Measurements from ENCODE around the gene ERCC6L.

The ERCC6L gene

DNA sequence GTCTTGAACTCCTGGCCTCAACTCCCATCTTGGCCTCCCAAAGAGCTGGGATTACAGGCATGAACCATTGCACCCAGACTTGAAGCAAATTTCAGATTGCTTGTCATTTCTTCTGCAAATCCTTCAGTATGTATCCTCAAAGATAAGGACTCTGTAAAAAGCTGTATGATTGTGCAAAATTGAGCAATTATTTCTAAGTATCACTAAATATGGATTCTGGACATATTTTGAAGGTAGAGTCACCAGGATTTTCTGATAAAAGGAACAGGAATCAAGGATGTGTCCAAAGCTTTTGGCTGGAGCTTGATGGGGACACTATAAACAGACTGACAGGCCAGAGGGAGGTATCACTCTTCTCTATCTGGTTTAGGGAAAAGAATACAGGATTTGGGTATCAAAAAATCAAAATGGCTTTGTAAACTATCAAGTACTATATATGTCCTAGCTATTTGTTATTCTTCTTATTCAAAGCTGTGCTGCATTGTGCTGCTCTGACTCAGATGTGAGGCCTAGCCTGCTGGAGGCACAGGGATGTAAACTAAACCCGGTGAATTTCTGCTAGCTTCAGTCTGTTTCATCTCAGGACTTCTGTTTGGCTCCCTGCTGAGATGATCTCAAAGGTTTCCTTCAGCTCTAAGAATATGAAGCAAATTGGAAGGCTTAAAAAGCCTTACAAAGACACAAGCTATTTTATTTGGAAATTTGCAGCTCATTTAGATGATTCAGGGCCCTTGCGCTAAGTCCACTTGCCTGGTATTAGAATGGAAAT, 30.0 kb upstream of the ERCC6L start:
- no CpG with 5 or more reads among the region's 2 CpGs for WGBS, 2 donors (ENCODE audit: extremely low coverage in 2 of 2, insufficient read length in 2 of 2, insufficient replicate concordance in 1 of 2)
- H4K8ac ChIP-seq (ENCODE audit: low read depth, low read length), result no peak overlapping the region
- H3K36me3 ChIP-seq (replicated peaks in 1 of 2; ENCODE audit: control insufficient read depth in 2 of 2, insufficient read depth in 2 of 2, low read length in 2 of 2), result peaks cover 28 to 73% of the 10 kb centered on the region in 2 donors

DNA sequence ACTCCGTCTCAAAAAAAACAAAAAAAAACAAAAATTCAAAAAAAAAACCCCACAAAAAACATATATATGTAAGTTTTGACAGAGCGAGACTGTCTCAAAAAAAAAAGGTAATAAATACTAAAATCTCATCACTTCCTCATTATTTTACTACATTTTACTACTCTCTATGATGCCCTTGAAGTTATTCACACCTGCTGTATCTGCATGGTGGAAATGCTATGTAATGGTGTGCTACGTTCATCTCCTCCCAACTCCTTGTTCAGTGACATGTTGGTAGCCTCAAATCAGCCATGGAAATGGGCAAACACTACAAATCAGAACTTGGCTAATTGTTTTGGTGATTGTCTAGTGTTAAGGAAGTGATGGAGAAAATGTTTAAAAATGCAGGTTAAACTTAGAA, 26.4 kb upstream of the ERCC6L start:
- H4K8ac ChIP-seq (ENCODE audit: low read depth, low read length), result no peak overlapping the region
- no peak overlapping the region for H3K9ac ChIP-seq (ENCODE audit: low read depth, low read length, poor library complexity)
- H3K79me1 ChIP-seq (ENCODE audit: low read depth, low read length), result no peaks in the 10 kb centered on the region
- H4K91ac ChIP-seq (ENCODE audit: low read depth, low read length, poor library complexity), result no peak overlapping the region
- H2AFZ ChIP-seq (ENCODE audit: low read length), result no peak overlapping the region
- no peaks in the 10 kb centered on the region for H3K9me3 ChIP-seq (replicated peaks in 1 of 2; ENCODE audit: control insufficient read depth in 2 of 2, insufficient read depth in 1 of 2, low read depth in 1 of 2, low read length in 2 of 2)
- peaks cover 0 to 3% of the 10 kb centered on the region in 2 donors for H3K4me1 ChIP-seq (ENCODE audit: control insufficient read depth in 2 of 2, insufficient read depth in 1 of 2, low read depth in 1 of 2, low read length in 2 of 2)
- no peak overlapping the region for H3K4me3 ChIP-seq (ENCODE audit: low read length in 2 of 2)
- WGBS, 2 donors (ENCODE audit: extremely low coverage in 2 of 2, insufficient read length in 2 of 2, insufficient replicate concordance in 1 of 2), result no CpG with 5 or more reads among the region's 3 CpGs
- no peak overlapping the region for H3K4me2 ChIP-seq (ENCODE audit: insufficient read depth, low read length, poor library complexity, severe bottlenecking)
- no peak for DNase-seq (ENCODE audit: low spot score)
- no peak overlapping the region for H2BK120ac ChIP-seq (ENCODE audit: low read depth, low read length)
- no peak overlapping the region for H3K18ac ChIP-seq (ENCODE audit: low read length)
- H2BK12ac ChIP-seq (ENCODE audit: low read length), result no peak overlapping the region
- no peak overlapping the region for H3K14ac ChIP-seq (ENCODE audit: low read length)
- H3K27me3 ChIP-seq (ENCODE audit: control insufficient read depth in 3 of 3, insufficient read depth in 3 of 3, low read depth in 1 of 3, low read length in 3 of 3), result no peaks in the 10 kb centered on the region
- no peak overlapping the region for H3K23ac ChIP-seq (ENCODE audit: low read depth, low read length, poor library complexity)
- no peak overlapping the region for H2AK5ac ChIP-seq (ENCODE audit: low read depth, low read length)
- H3K4ac ChIP-seq (ENCODE audit: low read length), result no peak overlapping the region
- no peak overlapping the region for H3K27ac ChIP-seq (replicated peaks; ENCODE audit: low read length)
- H2BK15ac ChIP-seq (ENCODE audit: low read length), result no peak overlapping the region
- no peak overlapping the region for H2BK5ac ChIP-seq (ENCODE audit: low read length)
- H3K36me3 ChIP-seq (replicated peaks in 1 of 2; ENCODE audit: control insufficient read depth in 2 of 2, insufficient read depth in 2 of 2, low read length in 2 of 2), result peaks cover 6 to 38% of the 10 kb centered on the region in 2 donors

More for the DNA sequence above, 30.0 kb upstream of the ERCC6L start:
- no peak overlapping the region for H3K4ac ChIP-seq (ENCODE audit: low read length)
- H3K14ac ChIP-seq (ENCODE audit: low read length), result no peak overlapping the region
- H2BK5ac ChIP-seq (ENCODE audit: low read length), result no peak overlapping the region
- H3K27me3 ChIP-seq (ENCODE audit: control insufficient read depth in 3 of 3, insufficient read depth in 3 of 3, low read depth in 1 of 3, low read length in 3 of 3), result no peaks in the 10 kb centered on the region
- no peaks in the 10 kb centered on the region for H3K9me3 ChIP-seq (replicated peaks in 1 of 2; ENCODE audit: control insufficient read depth in 2 of 2, insufficient read depth in 1 of 2, low read depth in 1 of 2, low read length in 2 of 2)
- H3K18ac ChIP-seq (ENCODE audit: low read length), result no peak overlapping the region
- H2AK5ac ChIP-seq (ENCODE audit: low read depth, low read length), result no peak overlapping the region
- H2BK15ac ChIP-seq (ENCODE audit: low read length), result no peak overlapping the region
- no peaks in the 10 kb centered on the region for H3K4me1 ChIP-seq (ENCODE audit: control insufficient read depth in 2 of 2, insufficient read depth in 1 of 2, low read depth in 1 of 2, low read length in 2 of 2)
- no peak overlapping the region for H4K91ac ChIP-seq (ENCODE audit: low read depth, low read length, poor library complexity)
- no peak overlapping the region for H2BK12ac ChIP-seq (ENCODE audit: low read length)
- no peak overlapping the region for H3K4me3 ChIP-seq (ENCODE audit: low read length in 2 of 2)
- H3K23ac ChIP-seq (ENCODE audit: low read depth, low read length, poor library complexity), result no peak overlapping the region
- no peak overlapping the region for H3K4me2 ChIP-seq (ENCODE audit: insufficient read depth, low read length, poor library complexity, severe bottlenecking)
- no peak for DNase-seq (ENCODE audit: low spot score)
- H2AFZ ChIP-seq (ENCODE audit: low read length), result no peak overlapping the region
- no peak overlapping the region for H2BK120ac ChIP-seq (ENCODE audit: low read depth, low read length)
- H3K79me1 ChIP-seq (ENCODE audit: low read depth, low read length), result peaks cover 2% of the 10 kb centered on the region
- no peak overlapping the region for H3K27ac ChIP-seq (replicated peaks; ENCODE audit: low read length)
- no peak overlapping the region for H3K9ac ChIP-seq (ENCODE audit: low read depth, low read length, poor library complexity)

DNA sequence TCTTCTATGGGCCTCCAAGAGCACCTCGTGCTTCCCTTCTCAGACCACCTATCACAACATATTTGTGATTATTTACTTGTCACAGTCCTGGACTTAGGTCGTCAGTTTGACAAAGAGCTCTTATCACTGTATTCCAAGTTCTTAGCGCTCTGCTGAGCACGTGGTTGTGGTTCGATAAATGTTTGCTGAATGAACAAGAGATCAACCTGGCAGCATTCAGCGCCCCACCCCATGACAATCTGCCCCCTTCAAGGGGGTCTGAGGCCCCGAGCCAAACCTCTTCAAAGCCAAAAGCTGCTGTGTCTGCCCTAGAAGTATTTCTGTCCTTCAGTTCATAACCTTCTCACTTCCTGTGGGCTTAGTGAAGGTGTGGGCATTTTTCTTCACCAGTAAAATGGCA, 23.2 kb upstream of the ERCC6L start:
- Histone ChIP-seq H3K18ac (ENCODE audit: low read length) (no peak overlapping the region), H3K79me1 (ENCODE audit: low read depth, low read length) (no peaks in the 10 kb centered on the region), H2BK120ac (ENCODE audit: low read depth, low read length) (no peak overlapping the region), H3K4me2 (ENCODE audit: insufficient read depth, low read length, poor library complexity, severe bottlenecking) (no peak overlapping the region), H3K4me3 (ENCODE audit: low read length in 2 of 2) (no peak overlapping the region), H3K27me3 (ENCODE audit: control insufficient read depth in 3 of 3, insufficient read depth in 3 of 3, low read depth in 1 of 3, low read length in 3 of 3) (no peaks in the 10 kb centered on the region), H2BK15ac (ENCODE audit: low read length) (no peak overlapping the region), H3K27ac (replicated peaks; ENCODE audit: low read length) (no peak overlapping the region), H2BK12ac (ENCODE audit: low read length) (no peak overlapping the region), H3K14ac (ENCODE audit: low read length) (no peak overlapping the region), H4K91ac (ENCODE audit: low read depth, low read length, poor library complexity) (no peak overlapping the region), H3K9me3 (replicated peaks in 1 of 2; ENCODE audit: control insufficient read depth in 2 of 2, insufficient read depth in 1 of 2, low read depth in 1 of 2, low read length in 2 of 2) (no peaks in the 10 kb centered on the region), H2BK5ac (ENCODE audit: low read length) (no peak overlapping the region), H3K23ac (ENCODE audit: low read depth, low read length, poor library complexity) (no peak overlapping the region), H3K36me3 (replicated peaks in 1 of 2; ENCODE audit: control insufficient read depth in 2 of 2, insufficient read depth in 2 of 2, low read length in 2 of 2) (peaks cover 0 to 6% of the 10 kb centered on the region in 2 donors), H2AK5ac (ENCODE audit: low read depth, low read length) (no peak overlapping the region), H4K8ac (ENCODE audit: low read depth, low read length) (no peak overlapping the region), H3K4ac (ENCODE audit: low read length) (no peak overlapping the region), H2AFZ (ENCODE audit: low read length) (no peak overlapping the region), H3K4me1 (ENCODE audit: control insufficient read depth in 2 of 2, insufficient read depth in 1 of 2, low read depth in 1 of 2, low read length in 2 of 2) (peaks cover 0 to 3% of the 10 kb centered on the region in 2 donors), H3K9ac (ENCODE audit: low read depth, low read length, poor library complexity) (no peak overlapping the region)
- no CpG with 5 or more reads among the region's 7 CpGs for WGBS, 2 donors (ENCODE audit: extremely low coverage in 2 of 2, insufficient read length in 2 of 2, insufficient replicate concordance in 1 of 2)
- DNase-seq (ENCODE audit: low spot score), result no peak

DNA sequence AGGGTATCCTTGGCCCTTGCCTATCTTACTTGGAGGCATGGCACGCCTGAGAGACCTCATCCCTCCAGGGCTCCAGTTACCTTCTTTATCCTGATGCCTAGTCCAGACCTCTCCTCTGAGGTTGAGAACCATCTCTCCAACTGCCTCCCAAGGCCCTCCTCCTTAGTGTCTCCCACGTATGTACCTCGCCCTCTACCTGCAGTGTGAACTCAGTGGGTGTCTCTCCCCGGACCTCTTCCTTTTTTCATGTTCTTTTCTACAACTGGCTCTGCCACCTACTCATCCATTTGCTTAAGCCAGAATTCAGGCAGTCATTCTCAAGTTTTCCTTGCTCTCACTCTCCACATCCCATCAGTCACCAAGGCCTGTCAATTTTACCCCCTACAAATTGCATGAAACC, 21.6 kb upstream of the ERCC6L start:
- no peak overlapping the region for H3K4ac ChIP-seq (ENCODE audit: low read length)

More for the DNA sequence above, 21.6 kb upstream of the ERCC6L start:
- Histone ChIP-seq H3K9ac (ENCODE audit: low read depth, low read length, poor library complexity) (no peak overlapping the region), H3K27ac (replicated peaks; ENCODE audit: low read length) (no peak overlapping the region), H3K27me3 (ENCODE audit: control insufficient read depth in 3 of 3, insufficient read depth in 3 of 3, low read depth in 1 of 3, low read length in 3 of 3) (peaks cover 0 to 3% (median 0%) of the 10 kb centered on the region in 3 experiments), H3K4me1 (ENCODE audit: control insufficient read depth in 2 of 2, insufficient read depth in 1 of 2, low read depth in 1 of 2, low read length in 2 of 2) (peaks cover 2 to 3% of the 10 kb centered on the region in 2 donors), H3K36me3 (replicated peaks in 1 of 2; ENCODE audit: control insufficient read depth in 2 of 2, insufficient read depth in 2 of 2, low read length in 2 of 2) (no peaks in the 10 kb centered on the region), H3K79me1 (ENCODE audit: low read depth, low read length) (no peaks in the 10 kb centered on the region), H2BK15ac (ENCODE audit: low read length) (no peak overlapping the region), H2BK12ac (ENCODE audit: low read length) (no peak overlapping the region), H2BK120ac (ENCODE audit: low read depth, low read length) (no peak overlapping the region), H4K8ac (ENCODE audit: low read depth, low read length) (no peak overlapping the region), H3K18ac (ENCODE audit: low read length) (no peak overlapping the region), H3K9me3 (replicated peaks in 1 of 2; ENCODE audit: control insufficient read depth in 2 of 2, insufficient read depth in 1 of 2, low read depth in 1 of 2, low read length in 2 of 2) (no peaks in the 10 kb centered on the region), H4K91ac (ENCODE audit: low read depth, low read length, poor library complexity) (no peak overlapping the region), H3K14ac (ENCODE audit: low read length) (no peak overlapping the region), H3K23ac (ENCODE audit: low read depth, low read length, poor library complexity) (no peak overlapping the region), H2AK5ac (ENCODE audit: low read depth, low read length) (no peak overlapping the region), H3K4me3 (ENCODE audit: low read length in 2 of 2) (no peak overlapping the region), H2BK5ac (ENCODE audit: low read length) (no peak overlapping the region), H3K4me2 (ENCODE audit: insufficient read depth, low read length, poor library complexity, severe bottlenecking) (no peak overlapping the region), H2AFZ (ENCODE audit: low read length) (no peak overlapping the region)
- no peak for DNase-seq (ENCODE audit: low spot score)
- WGBS, 2 donors (ENCODE audit: extremely low coverage in 2 of 2, insufficient read length in 2 of 2, insufficient replicate concordance in 1 of 2), result no CpG with 5 or more reads among the region's 4 CpGs

All from neuronal stem cell (in vitro differentiated cells).